Lung microvascular endothelial cell (primary cell): ENCODE data around the gene DNAAF3. TPM values are rescaled to one million over a fixed set of nuclear protein-coding genes. Genes with fewer than 3 reads are reported as not detected.
"Not testable (repeated sequence)": the region's sequence is repeated elsewhere in the genome, so short reads cannot be mapped to it uniquely, and the experiment has no call there.

Source experiments
- DNase-seq, 2 donors: peaks; one replicate each; pipeline versions ENCODE4 v3.0.0 to v3.0.0-alpha.2; 2010; ENCODE audit warnings: low read depth in 2 of 2
- total RNA-seq: library from RNA; depleted of rRNA; stranded (reverse); fragments of >200 nt; gene quantifications from 2 replicates; pipeline ENCODE4 v1.2.1, GENCODE V29; 2014

DNAAF3 gene
- total RNA-seq, 1 donor from 2014 or later = 0.40 TPM

GRCh38 chr19:55176076-55176475 is 9.7 kb upstream of the DNAAF3 start:
- DNase-seq = no peak

- DNase-seq = no peak
Observed at GRCh38 chr19:55175117-55175867, 8.9 kb upstream of the DNAAF3 start.

- no peak for DNase-seq
Observed at GRCh38 chr19:55174425-55175116, 8.2 kb upstream of the DNAAF3 start.

GRCh38 chr19:55173714-55174409 is 7.4 kb upstream of the DNAAF3 start:
- peak; percentile 57 to 65 for DNase-seq

GRCh38 chr19:55173186-55173713 is 6.8 kb upstream of the DNAAF3 start:
- DNase-seq = no peak

- DNase-seq = peak in 1 of 2 donors; percentile 29
Observed at GRCh38 chr19:55172741-55173140, 6.3 kb upstream of the DNAAF3 start.

GRCh38 chr19:55172318-55172717 is 5.9 kb upstream of the DNAAF3 start:
- DNase-seq = not testable (repeated sequence)

GRCh38 chr19:55171440-55171839 is 5.0 kb upstream of the DNAAF3 start:
- no peak for DNase-seq

- no peak for DNase-seq
Observed at GRCh38 chr19:55169136-55169535, 2.7 kb upstream of the DNAAF3 start.

GRCh38 chr19:55165952-55166529 is 372 bp downstream of the DNAAF3 start:
- DNase-seq = peak; percentile 81 to 90

- no peak for DNase-seq
Observed at GRCh38 chr19:55161571-55162322, 4.7 kb downstream of the DNAAF3 start.

GRCh38 chr19:55160986-55161365 is 5.4 kb downstream of the DNAAF3 start:
- no peak for DNase-seq

GRCh38 chr19:55160128-55160985 is 6.1 kb downstream of the DNAAF3 start:
- DNase-seq = peak; percentile 85 to 88

- no peak for DNase-seq
Observed at GRCh38 chr19:55158848-55159749, 7.3 kb downstream of the DNAAF3 start.

- DNase-seq = no peak
Observed at GRCh38 chr19:55158423-55158822, 8.0 kb downstream of the DNAAF3 start.

- no peak for DNase-seq
Observed at GRCh38 chr19:55157064-55157908, 9.1 kb downstream of the DNAAF3 start, which contains the start of gene TNNI3. TSS of gene TNNI3 (minus strand) at chr19:55157732. CDS start at chr19:55157589, 143 bp downstream.

- peak; percentile 45 to 47 for DNase-seq
Observed at GRCh38 chr19:55156202-55157063, 10.0 kb downstream of the DNAAF3 start.
